ENCODE data around the gene SND1. TPM values are rescaled to one million over a fixed set of nuclear protein-coding genes. Genes with fewer than 3 reads are reported as not detected.

SND1 gene
- total RNA-seq, 1 donor = 80.2 TPM

- no peaks in the 10 kb centered on the region for H3K27me3 ChIP-seq (ENCODE audit: insufficient read depth, low read length)
- no peak overlapping the region for H3K4me3 ChIP-seq (ENCODE audit: low read length)
- H3K4me1 ChIP-seq (ENCODE audit: insufficient read depth, low read length) = peaks cover 26% of the 10 kb centered on the region
- no peaks in the 10 kb centered on the region for H3K9me3 ChIP-seq (ENCODE audit: low read depth, low read length)
Observed at GRCh38 chr7:127754457-127754856, 102.5 kb downstream of the SND1 start.

- H3K4me3 ChIP-seq (ENCODE audit: low read length) = no peak overlapping the region
- no peaks in the 10 kb centered on the region for H3K27me3 ChIP-seq (ENCODE audit: insufficient read depth, low read length)
- no peaks in the 10 kb centered on the region for H3K9me3 ChIP-seq (ENCODE audit: low read depth, low read length)
- H3K4me1 ChIP-seq (ENCODE audit: insufficient read depth, low read length) = peaks cover 29% of the 10 kb centered on the region
Observed at GRCh38 chr7:127755521-127755920, 103.5 kb downstream of the SND1 start.

GRCh38 chr7:127755965-127756364 lies 104.0 kb downstream of the SND1 start:
- H3K4me1 ChIP-seq (ENCODE audit: insufficient read depth, low read length) = peaks cover 29% of the 10 kb centered on the region
- H3K27me3 ChIP-seq (ENCODE audit: insufficient read depth, low read length) = no peaks in the 10 kb centered on the region
- no peak overlapping the region for H3K4me3 ChIP-seq (ENCODE audit: low read length)
- H3K9me3 ChIP-seq (ENCODE audit: low read depth, low read length) = no peaks in the 10 kb centered on the region

- Histone ChIP-seq H3K27me3 (ENCODE audit: insufficient read depth, low read length) (no peaks in the 10 kb centered on the region), H3K4me1 (ENCODE audit: insufficient read depth, low read length) (peaks cover 15% of the 10 kb centered on the region), H3K9me3 (ENCODE audit: low read depth, low read length) (no peaks in the 10 kb centered on the region), H3K4me3 (ENCODE audit: low read length) (no peak overlapping the region)
Observed at GRCh38 chr7:127758105-127758504, 106.1 kb downstream of the SND1 start.

- H3K4me1 ChIP-seq (ENCODE audit: insufficient read depth, low read length) = peaks cover 15% of the 10 kb centered on the region
- H3K9me3 ChIP-seq (ENCODE audit: low read depth, low read length) = no peaks in the 10 kb centered on the region
- H3K27me3 ChIP-seq (ENCODE audit: insufficient read depth, low read length) = no peaks in the 10 kb centered on the region
- no peak overlapping the region for H3K4me3 ChIP-seq (ENCODE audit: low read length)
Observed at GRCh38 chr7:127758845-127759244, 106.9 kb downstream of the SND1 start.

GRCh38 chr7:127759945-127760421 lies 108.0 kb downstream of the SND1 start:
- H3K27me3 ChIP-seq (ENCODE audit: insufficient read depth, low read length) = no peaks in the 10 kb centered on the region
- H3K4me1 ChIP-seq (ENCODE audit: insufficient read depth, low read length) = peaks cover 11% of the 10 kb centered on the region
- H3K4me3 ChIP-seq (ENCODE audit: low read length) = no peak overlapping the region
- H3K9me3 ChIP-seq (ENCODE audit: low read depth, low read length) = no peaks in the 10 kb centered on the region

GRCh38 chr7:127760436-127761031 lies 108.5 kb downstream of the SND1 start:
- Histone ChIP-seq H3K27me3 (ENCODE audit: insufficient read depth, low read length) (no peaks in the 10 kb centered on the region), H3K4me3 (ENCODE audit: low read length) (no peak overlapping the region), H3K9me3 (ENCODE audit: low read depth, low read length) (no peaks in the 10 kb centered on the region), H3K4me1 (ENCODE audit: insufficient read depth, low read length) (peaks cover 6% of the 10 kb centered on the region)

GRCh38 chr7:127761196-127761595 lies 109.2 kb downstream of the SND1 start:
- Histone ChIP-seq H3K4me3 (ENCODE audit: low read length) (no peak overlapping the region), H3K27me3 (ENCODE audit: insufficient read depth, low read length) (no peaks in the 10 kb centered on the region), H3K9me3 (ENCODE audit: low read depth, low read length) (no peaks in the 10 kb centered on the region), H3K4me1 (ENCODE audit: insufficient read depth, low read length) (peaks cover 6% of the 10 kb centered on the region)

- no peak overlapping the region for H3K4me3 ChIP-seq (ENCODE audit: low read length)
- no peaks in the 10 kb centered on the region for H3K9me3 ChIP-seq (ENCODE audit: low read depth, low read length)
Observed at GRCh38 chr7:127764681-127765080, 112.7 kb downstream of the SND1 start.

GRCh38 chr7:127765150-127765549 lies 113.2 kb downstream of the SND1 start:
- Histone ChIP-seq H3K27me3 (ENCODE audit: insufficient read depth, low read length) (no peaks in the 10 kb centered on the region), H3K4me1 (ENCODE audit: insufficient read depth, low read length) (peaks cover 12% of the 10 kb centered on the region), H3K4me3 (ENCODE audit: low read length) (no peak overlapping the region), H3K9me3 (ENCODE audit: low read depth, low read length) (no peaks in the 10 kb centered on the region)

More at GRCh38 chr7:127764681-127765080, 112.7 kb downstream of the SND1 start:
- H3K27me3 ChIP-seq (ENCODE audit: insufficient read depth, low read length) = no peaks in the 10 kb centered on the region
- peaks cover 15% of the 10 kb centered on the region for H3K4me1 ChIP-seq (ENCODE audit: insufficient read depth, low read length)

GRCh38 chr7:127766831-127767459 lies 115.0 kb downstream of the SND1 start:
- H3K27me3 ChIP-seq (ENCODE audit: insufficient read depth, low read length) = no peaks in the 10 kb centered on the region
- no peaks in the 10 kb centered on the region for H3K9me3 ChIP-seq (ENCODE audit: low read depth, low read length)
- no peak overlapping the region for H3K4me3 ChIP-seq (ENCODE audit: low read length)
- H3K4me1 ChIP-seq (ENCODE audit: insufficient read depth, low read length) = peaks cover 12% of the 10 kb centered on the region

- Histone ChIP-seq H3K9me3 (ENCODE audit: low read depth, low read length) (no peaks in the 10 kb centered on the region), H3K4me3 (ENCODE audit: low read length) (no peak overlapping the region), H3K4me1 (ENCODE audit: insufficient read depth, low read length) (peaks cover 9% of the 10 kb centered on the region)
Observed at GRCh38 chr7:127768241-127768640, 116.2 kb downstream of the SND1 start.

GRCh38 chr7:127769137-127769536 lies 117.1 kb downstream of the SND1 start:
- H3K27me3 ChIP-seq (ENCODE audit: insufficient read depth, low read length) = no peaks in the 10 kb centered on the region
- no peak overlapping the region for H3K4me3 ChIP-seq (ENCODE audit: low read length)
- H3K9me3 ChIP-seq (ENCODE audit: low read depth, low read length) = no peaks in the 10 kb centered on the region
- H3K4me1 ChIP-seq (ENCODE audit: insufficient read depth, low read length) = peaks cover 9% of the 10 kb centered on the region

More at GRCh38 chr7:127768241-127768640, 116.2 kb downstream of the SND1 start:
- no peaks in the 10 kb centered on the region for H3K27me3 ChIP-seq (ENCODE audit: insufficient read depth, low read length)

- Histone ChIP-seq H3K4me3 (ENCODE audit: low read length) (no peak overlapping the region), H3K9me3 (ENCODE audit: low read depth, low read length) (no peaks in the 10 kb centered on the region), H3K27me3 (ENCODE audit: insufficient read depth, low read length) (no peaks in the 10 kb centered on the region), H3K4me1 (ENCODE audit: insufficient read depth, low read length) (peaks cover 9% of the 10 kb centered on the region)
Observed at GRCh38 chr7:127769696-127770400, 117.9 kb downstream of the SND1 start.

- peaks cover 9% of the 10 kb centered on the region for H3K4me1 ChIP-seq (ENCODE audit: insufficient read depth, low read length)
Observed at GRCh38 chr7:127770885-127771284, 118.9 kb downstream of the SND1 start.

More at GRCh38 chr7:127770885-127771284, 118.9 kb downstream of the SND1 start:
- no peak overlapping the region for H3K4me3 ChIP-seq (ENCODE audit: low read length)
- no peaks in the 10 kb centered on the region for H3K27me3 ChIP-seq (ENCODE audit: insufficient read depth, low read length)
- H3K9me3 ChIP-seq (ENCODE audit: low read depth, low read length) = no peaks in the 10 kb centered on the region
